ENCODE measurements around the gene ITPR2. TPM values are rescaled to one million over a fixed set of nuclear protein-coding genes. Genes with fewer than 3 reads are reported as not detected.

ITPR2 gene
- total RNA-seq, 1 donor from 2014 or later = 77.9 TPM

- Mint-ChIP-seq H3K27ac (ENCODE audit: unreplicated experiment) (no peak overlapping the region), H3K9me3 (ENCODE audit: unreplicated experiment) (no peaks in the 10 kb centered on the region), H3K4me1 (ENCODE audit: low read depth, unreplicated experiment) (peaks cover 4% of the 10 kb centered on the region), H3K36me3 (ENCODE audit: unreplicated experiment) (no peaks in the 10 kb centered on the region), H3K4me3 (ENCODE audit: unreplicated experiment) (no peak overlapping the region), H3K27me3 (ENCODE audit: unreplicated experiment) (peaks cover 2% of the 10 kb centered on the region)
- TF ChIP-seq, protein P1, sequence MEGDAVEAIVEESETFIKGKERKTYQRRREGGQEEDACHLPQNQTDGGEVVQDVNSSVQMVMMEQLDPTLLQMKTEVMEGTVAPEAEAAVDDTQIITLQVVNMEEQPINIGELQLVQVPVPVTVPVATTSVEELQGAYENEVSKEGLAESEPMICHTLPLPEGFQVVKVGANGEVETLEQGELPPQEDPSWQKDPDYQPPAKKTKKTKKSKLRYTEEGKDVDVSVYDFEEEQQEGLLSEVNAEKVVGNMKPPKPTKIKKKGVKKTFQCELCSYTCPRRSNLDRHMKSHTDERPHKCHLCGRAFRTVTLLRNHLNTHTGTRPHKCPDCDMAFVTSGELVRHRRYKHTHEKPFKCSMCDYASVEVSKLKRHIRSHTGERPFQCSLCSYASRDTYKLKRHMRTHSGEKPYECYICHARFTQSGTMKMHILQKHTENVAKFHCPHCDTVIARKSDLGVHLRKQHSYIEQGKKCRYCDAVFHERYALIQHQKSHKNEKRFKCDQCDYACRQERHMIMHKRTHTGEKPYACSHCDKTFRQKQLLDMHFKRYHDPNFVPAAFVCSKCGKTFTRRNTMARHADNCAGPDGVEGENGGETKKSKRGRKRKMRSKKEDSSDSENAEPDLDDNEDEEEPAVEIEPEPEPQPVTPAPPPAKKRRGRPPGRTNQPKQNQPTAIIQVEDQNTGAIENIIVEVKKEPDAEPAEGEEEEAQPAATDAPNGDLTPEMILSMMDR (IDR thresholded peaks at IDR 0.05; ENCODE audit: partially characterized antibody, unreplicated experiment) = no peak
- no peak for DNase-seq
Measured at GRCh38 chr12:26572137-26572536, 260.9 kb downstream of the ITPR2 start.

- H3K27ac Mint-ChIP-seq (ENCODE audit: unreplicated experiment) = no peak overlapping the region
- TF ChIP-seq, protein P1 (IDR thresholded peaks at IDR 0.05; ENCODE audit: partially characterized antibody, unreplicated experiment) = no peak
Measured at GRCh38 chr12:26571560-26571959, 261.4 kb downstream of the ITPR2 start.

DNA sequence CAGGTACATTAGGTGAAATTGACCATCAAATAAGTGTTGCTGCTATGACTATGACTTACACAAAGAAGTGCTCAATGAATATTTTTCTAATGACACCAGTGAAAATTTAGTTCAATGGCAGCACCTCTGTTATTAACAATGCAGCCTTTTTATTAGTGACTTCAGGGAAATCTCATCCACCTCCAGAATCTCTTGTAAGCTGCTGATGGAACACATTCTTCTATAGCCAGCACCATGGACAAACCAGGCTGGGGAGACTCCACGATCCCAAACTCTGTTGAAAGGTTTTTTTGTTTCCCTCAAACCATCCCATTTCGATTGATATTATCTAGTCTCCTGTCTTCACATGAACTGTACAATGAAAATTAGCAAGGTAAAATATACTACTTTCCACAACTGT lies 265.9 kb downstream of the ITPR2 start:
- TF ChIP-seq, protein P1 (IDR thresholded peaks at IDR 0.05; ENCODE audit: partially characterized antibody, unreplicated experiment) = no peak
- peaks cover 3% of the 10 kb centered on the region for H3K27me3 Mint-ChIP-seq (ENCODE audit: unreplicated experiment)
- peaks cover 9% of the 10 kb centered on the region for H3K4me1 Mint-ChIP-seq (ENCODE audit: low read depth, unreplicated experiment)
- no peaks in the 10 kb centered on the region for H3K36me3 Mint-ChIP-seq (ENCODE audit: unreplicated experiment)
- H3K4me3 Mint-ChIP-seq (ENCODE audit: unreplicated experiment) = no peak overlapping the region
- H3K27ac Mint-ChIP-seq (ENCODE audit: unreplicated experiment) = peak overlapping the region; percentile 30
- no peak for DNase-seq
- peaks cover 2% of the 10 kb centered on the region for H3K9me3 Mint-ChIP-seq (ENCODE audit: unreplicated experiment)

More at GRCh38 chr12:26571560-26571959, 261.4 kb downstream of the ITPR2 start:
- Mint-ChIP-seq H3K4me1 (ENCODE audit: low read depth, unreplicated experiment) (peaks cover 9% of the 10 kb centered on the region), H3K27me3 (ENCODE audit: unreplicated experiment) (peaks cover 2% of the 10 kb centered on the region), H3K36me3 (ENCODE audit: unreplicated experiment) (no peaks in the 10 kb centered on the region), H3K9me3 (ENCODE audit: unreplicated experiment) (no peaks in the 10 kb centered on the region), H3K4me3 (ENCODE audit: unreplicated experiment) (no peak overlapping the region)
- no peak for DNase-seq

DNA sequence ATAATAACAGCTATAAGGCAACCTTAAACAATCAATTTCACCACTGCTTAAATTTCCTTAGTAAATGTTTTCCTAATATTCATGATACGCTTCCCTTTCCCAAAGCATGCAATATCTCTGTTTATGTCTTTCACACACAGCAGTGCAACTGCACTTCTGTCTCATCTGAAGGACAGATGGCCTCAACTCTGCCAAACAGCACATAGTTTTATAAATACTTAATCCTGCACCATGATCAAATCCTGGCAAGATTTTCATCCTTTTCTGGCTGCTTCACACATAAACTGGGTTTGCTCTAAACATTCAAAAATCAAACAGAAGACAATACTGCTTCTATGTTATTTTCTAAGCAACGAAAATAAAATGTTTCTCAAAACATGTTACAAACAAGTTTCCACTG lies 266.3 kb downstream of the ITPR2 start:
- peak overlapping the region; percentile 30 for H3K27ac Mint-ChIP-seq (ENCODE audit: unreplicated experiment)
- peaks cover 9% of the 10 kb centered on the region for H3K4me1 Mint-ChIP-seq (ENCODE audit: low read depth, unreplicated experiment)
- no peak for DNase-seq
- no peaks in the 10 kb centered on the region for H3K36me3 Mint-ChIP-seq (ENCODE audit: unreplicated experiment)
- peaks cover 3% of the 10 kb centered on the region for H3K27me3 Mint-ChIP-seq (ENCODE audit: unreplicated experiment)
- no peak overlapping the region for H3K4me3 Mint-ChIP-seq (ENCODE audit: unreplicated experiment)
- TF ChIP-seq, protein P1 (IDR thresholded peaks at IDR 0.05; ENCODE audit: partially characterized antibody, unreplicated experiment) = no peak
- H3K9me3 Mint-ChIP-seq (ENCODE audit: unreplicated experiment) = peaks cover 2% of the 10 kb centered on the region

DNA sequence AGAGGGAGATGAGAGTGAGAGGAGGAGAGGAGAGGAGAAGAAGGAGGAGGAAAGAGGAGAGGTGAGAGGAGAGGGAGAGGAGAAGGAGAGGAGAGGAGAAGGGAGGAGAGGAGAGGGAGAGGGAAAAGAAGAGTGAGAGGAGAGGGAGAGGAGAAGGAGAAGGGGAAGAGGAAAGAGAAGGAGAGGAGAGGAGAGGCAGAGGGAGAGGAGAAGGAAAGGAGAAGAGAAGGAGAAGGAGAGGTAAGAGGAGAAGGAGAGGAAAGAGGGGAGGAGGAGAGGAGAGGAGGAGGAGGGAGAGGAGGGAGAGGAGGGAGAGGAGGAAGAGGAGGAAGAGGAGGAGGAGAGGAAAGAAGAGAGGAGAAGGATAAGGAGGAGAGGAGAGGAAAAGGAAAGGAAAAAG lies 266.8 kb downstream of the ITPR2 start:
- H3K4me3 Mint-ChIP-seq (ENCODE audit: unreplicated experiment) = no peak overlapping the region
- peaks cover 2% of the 10 kb centered on the region for H3K9me3 Mint-ChIP-seq (ENCODE audit: unreplicated experiment)
- DNase-seq = no peak
- H3K4me1 Mint-ChIP-seq (ENCODE audit: low read depth, unreplicated experiment) = peaks cover 9% of the 10 kb centered on the region
- peaks cover 3% of the 10 kb centered on the region for H3K27me3 Mint-ChIP-seq (ENCODE audit: unreplicated experiment)
- no peaks in the 10 kb centered on the region for H3K36me3 Mint-ChIP-seq (ENCODE audit: unreplicated experiment)
- no peak overlapping the region for H3K27ac Mint-ChIP-seq (ENCODE audit: unreplicated experiment)
- TF ChIP-seq, protein P1 (IDR thresholded peaks at IDR 0.05; ENCODE audit: partially characterized antibody, unreplicated experiment) = no peak

All from glutamatergic neuron (in vitro differentiated cells).